HT-29 (cell line): Measurements from ENCODE around the gene ROMO1. TPM values are rescaled to one million over a fixed set of nuclear protein-coding genes. Genes with fewer than 3 reads are reported as not detected.

Experiments
- total RNA-seq: library from RNA; depleted of rRNA; stranded (reverse); fragments of >200 nt; shearing (Covaris generic); gene quantifications from 2 replicates; pipeline ENCODE4 v1.2.3, GENCODE V29; 2014; rRNA removed

ROMO1 gene
- total RNA-seq, 1 experiment from 2014 or later = 653 TPM

Other genes with a start within 250 kb of the ROMO1 start
- gene CEP250, start 243.8 kb upstream of the ROMO1 start, total RNA-seq = 19.2 and 30.2 TPM in 2 replicates
- not detected in 2 replicates for gene C20orf173, start 169.8 kb upstream of the ROMO1 start, total RNA-seq
- 391 and 426 TPM in 2 replicates for gene ERGIC3, start 157.3 kb upstream of the ROMO1 start, total RNA-seq
- gene SPAG4, start 83.6 kb upstream of the ROMO1 start, total RNA-seq = 18.1 and 27.0 TPM in 2 replicates
- 390 and 417 TPM in 2 replicates for gene CPNE1, start 34.5 kb upstream of the ROMO1 start, total RNA-seq
- 54.8 and 55.4 TPM in 2 replicates for gene RBM12, start 34.5 kb upstream of the ROMO1 start, total RNA-seq
- gene NFS1, start 53 bp upstream of the ROMO1 start, total RNA-seq = 132 and 139 TPM in 2 replicates
- 390 and 396 TPM in 2 replicates for gene RBM39, start 42.9 kb downstream of the ROMO1 start, total RNA-seq
- 39.0 and 47.2 TPM in 2 replicates for gene PHF20, start 72.6 kb downstream of the ROMO1 start, total RNA-seq